Measurements from ENCODE around the gene AUH.
"Not testable (repeated sequence)": the region's sequence is repeated elsewhere in the genome, so short reads cannot be mapped to it uniquely, and the experiment has no call there.

Gene AUH

GRCh38 chr9:91379426-91379825 is 17.7 kb upstream of the AUH start:
- DNase-seq (ENCODE audit: low read depth in 2 of 2) = no peak

- no peak for DNase-seq (ENCODE audit: low read depth in 2 of 2)
Measured at GRCh38 chr9:91378695-91379127, 17.0 kb upstream of the AUH start.

GRCh38 chr9:91378054-91378453 is 16.3 kb upstream of the AUH start:
- not testable (repeated sequence) for DNase-seq (ENCODE audit: low read depth in 2 of 2)

GRCh38 chr9:91376239-91376638 is 14.5 kb upstream of the AUH start:
- no peak for DNase-seq (ENCODE audit: low read depth in 2 of 2)

GRCh38 chr9:91374939-91375338 is 13.2 kb upstream of the AUH start:
- no peak for DNase-seq (ENCODE audit: low read depth in 2 of 2)

- DNase-seq (ENCODE audit: low read depth in 2 of 2) = no peak
Measured at GRCh38 chr9:91371894-91372293, 10.2 kb upstream of the AUH start.

GRCh38 chr9:91370006-91370405 is 8.3 kb upstream of the AUH start:
- DNase-seq (ENCODE audit: low read depth in 2 of 2) = not testable (repeated sequence)

GRCh38 chr9:91364702-91365101 is 3.0 kb upstream of the AUH start:
- no peak for DNase-seq (ENCODE audit: low read depth in 2 of 2)

GRCh38 chr9:91364005-91364404 is 2.3 kb upstream of the AUH start:
- DNase-seq (ENCODE audit: low read depth in 2 of 2) = no peak

GRCh38 chr9:91362051-91362611 is 413 bp upstream of the AUH start:
- DNase-seq (ENCODE audit: low read depth in 2 of 2) = no peak

GRCh38 chr9:91360551-91361290 is 997 bp downstream of the AUH start:
- DNase-seq (ENCODE audit: low read depth in 2 of 2) = no peak

GRCh38 chr9:91359734-91360470 is 1.8 kb downstream of the AUH start:
- no peak for DNase-seq (ENCODE audit: low read depth in 2 of 2)

- no peak for DNase-seq (ENCODE audit: low read depth in 2 of 2)
Measured at GRCh38 chr9:91359083-91359482, 2.6 kb downstream of the AUH start.

- DNase-seq (ENCODE audit: low read depth in 2 of 2) = no peak
Measured at GRCh38 chr9:91354881-91355280, 6.8 kb downstream of the AUH start.

GRCh38 chr9:91349115-91349555 is 12.6 kb downstream of the AUH start:
- DNase-seq (ENCODE audit: low read depth in 2 of 2) = no peak

GRCh38 chr9:91348191-91348807 is 13.4 kb downstream of the AUH start:
- DNase-seq (ENCODE audit: low read depth in 2 of 2) = no peak

- DNase-seq (ENCODE audit: low read depth in 2 of 2) = no peak
Measured at GRCh38 chr9:91347377-91347776, 14.3 kb downstream of the AUH start.

GRCh38 chr9:91346644-91347043 is 15.1 kb downstream of the AUH start:
- DNase-seq (ENCODE audit: low read depth in 2 of 2) = no peak

- no peak for DNase-seq (ENCODE audit: low read depth in 2 of 2)
Measured at GRCh38 chr9:91345978-91346377, 15.7 kb downstream of the AUH start.

GRCh38 chr9:91342575-91342974 is 19.1 kb downstream of the AUH start:
- DNase-seq (ENCODE audit: low read depth in 2 of 2) = no peak

GRCh38 chr9:91341749-91342148 is 20.0 kb downstream of the AUH start:
- no peak for DNase-seq (ENCODE audit: low read depth in 2 of 2)

- DNase-seq (ENCODE audit: low read depth in 2 of 2) = no peak
Measured at GRCh38 chr9:91341258-91341746, 20.4 kb downstream of the AUH start.

Data from stimulated activated CD8-positive, alpha-beta memory T cell treated with anti-CD3 and anti-CD28 coated beads, Interleukin-7, amount 100 ng/mL, for 4 hours (primary cell).